ENCODE results near the gene MCC. TPM values are rescaled to one million over a fixed set of nuclear protein-coding genes. Genes with fewer than 3 reads are reported as not detected.

The MCC gene
- total and polyA plus RNA-seq, 4 donors = 9.0 to 47.3 (median 14.7) TPM

DNA sequence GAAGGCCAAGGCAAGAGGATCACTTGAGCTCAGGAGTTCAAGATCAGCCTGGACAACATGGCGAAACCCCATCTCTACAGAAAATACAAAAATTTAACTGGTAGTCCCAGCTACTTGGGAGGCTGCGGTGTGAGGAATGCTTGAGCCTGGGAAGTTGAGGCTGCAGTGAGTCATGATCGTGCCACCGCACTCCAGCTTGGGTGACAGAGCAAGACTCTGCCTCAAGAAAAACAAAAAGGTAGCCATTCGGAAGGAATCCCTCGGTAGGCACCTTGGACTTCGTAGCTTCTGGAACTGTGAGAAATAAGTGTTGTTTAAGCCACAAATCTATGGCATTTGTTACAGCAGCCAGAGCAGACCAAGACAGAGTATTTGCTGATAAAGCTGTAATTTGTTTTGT, 337.4 kb downstream of the MCC start:
- Histone ChIP-seq H3K27ac (ENCODE audit: low read depth in 1 of 2, low read length in 2 of 2) (no peak overlapping the region), H3K36me3 (ENCODE audit: control insufficient read depth in 4 of 4, insufficient read depth in 3 of 4, low read depth in 1 of 4, low read length in 3 of 4) (peaks cover 0 to 6% (median 0%) of the 10 kb centered on the region in 4 donors), H3K4me3 (ENCODE audit: low read depth in 1 of 3, low read length in 3 of 3) (no peak overlapping the region), H3K9me3 (ENCODE audit: control insufficient read depth in 4 of 4, low read length in 3 of 4) (no peaks in the 10 kb centered on the region), H3K4me1 (ENCODE audit: control insufficient read depth in 4 of 4, insufficient read depth in 4 of 4, low read length in 3 of 4) (no peaks in the 10 kb centered on the region), H3K9ac (ENCODE audit: low read depth in 1 of 2, low read length in 2 of 2) (no peak overlapping the region), H3K27me3 (ENCODE audit: control insufficient read depth in 4 of 4, insufficient read depth in 4 of 4, low read length in 3 of 4) (no peaks in the 10 kb centered on the region)
- DNase-seq (ENCODE audit: low spot score) = no peak
- TF ChIP-seq GABPA (IDR thresholded peaks at IDR 0.05 in 1 of 2, conservative IDR thresholded peaks at IDR 0.05 in 1 of 2) = no peak
- no peak for TF ChIP-seq RAD21 (IDR thresholded peaks at IDR 0.05)
- no peak for TF ChIP-seq FOXA2 (IDR thresholded peaks at IDR 0.05)
- TF ChIP-seq HNF4A (conservative IDR thresholded peaks at IDR 0.05) = no peak
- TF ChIP-seq FOXA1 (IDR thresholded peaks at IDR 0.05) = no peak
- no peak for TF ChIP-seq CTCF (IDR thresholded peaks at IDR 0.05; ENCODE audit: low read depth, low read length, missing input control)
- 98% methylated on average over 7 of the region's 7 CpGs for WGBS

- TF ChIP-seq YY1 (IDR thresholded peaks at IDR 0.05) = no peak
- no peak for TF ChIP-seq FOXA2 (IDR thresholded peaks at IDR 0.05)
- TF ChIP-seq RAD21 (IDR thresholded peaks at IDR 0.05) = no peak
- no peak for TF ChIP-seq RXRA (IDR thresholded peaks at IDR 0.05)
- TF ChIP-seq, protein P1, sequence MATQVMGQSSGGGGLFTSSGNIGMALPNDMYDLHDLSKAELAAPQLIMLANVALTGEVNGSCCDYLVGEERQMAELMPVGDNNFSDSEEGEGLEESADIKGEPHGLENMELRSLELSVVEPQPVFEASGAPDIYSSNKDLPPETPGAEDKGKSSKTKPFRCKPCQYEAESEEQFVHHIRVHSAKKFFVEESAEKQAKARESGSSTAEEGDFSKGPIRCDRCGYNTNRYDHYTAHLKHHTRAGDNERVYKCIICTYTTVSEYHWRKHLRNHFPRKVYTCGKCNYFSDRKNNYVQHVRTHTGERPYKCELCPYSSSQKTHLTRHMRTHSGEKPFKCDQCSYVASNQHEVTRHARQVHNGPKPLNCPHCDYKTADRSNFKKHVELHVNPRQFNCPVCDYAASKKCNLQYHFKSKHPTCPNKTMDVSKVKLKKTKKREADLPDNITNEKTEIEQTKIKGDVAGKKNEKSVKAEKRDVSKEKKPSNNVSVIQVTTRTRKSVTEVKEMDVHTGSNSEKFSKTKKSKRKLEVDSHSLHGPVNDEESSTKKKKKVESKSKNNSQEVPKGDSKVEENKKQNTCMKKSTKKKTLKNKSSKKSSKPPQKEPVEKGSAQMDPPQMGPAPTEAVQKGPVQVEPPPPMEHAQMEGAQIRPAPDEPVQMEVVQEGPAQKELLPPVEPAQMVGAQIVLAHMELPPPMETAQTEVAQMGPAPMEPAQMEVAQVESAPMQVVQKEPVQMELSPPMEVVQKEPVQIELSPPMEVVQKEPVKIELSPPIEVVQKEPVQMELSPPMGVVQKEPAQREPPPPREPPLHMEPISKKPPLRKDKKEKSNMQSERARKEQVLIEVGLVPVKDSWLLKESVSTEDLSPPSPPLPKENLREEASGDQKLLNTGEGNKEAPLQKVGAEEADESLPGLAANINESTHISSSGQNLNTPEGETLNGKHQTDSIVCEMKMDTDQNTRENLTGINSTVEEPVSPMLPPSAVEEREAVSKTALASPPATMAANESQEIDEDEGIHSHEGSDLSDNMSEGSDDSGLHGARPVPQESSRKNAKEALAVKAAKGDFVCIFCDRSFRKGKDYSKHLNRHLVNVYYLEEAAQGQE (IDR thresholded peaks at IDR 0.05) = no peak
- Histone ChIP-seq H3K27me3 (ENCODE audit: control insufficient read depth in 4 of 4, insufficient read depth in 4 of 4, low read length in 3 of 4) (no peaks in the 10 kb centered on the region), H3K9ac (ENCODE audit: low read depth in 1 of 2, low read length in 2 of 2) (no peak overlapping the region), H3K36me3 (ENCODE audit: control insufficient read depth in 4 of 4, insufficient read depth in 3 of 4, low read depth in 1 of 4, low read length in 3 of 4) (peaks cover 0 to 6% (median 0%) of the 10 kb centered on the region in 4 donors), H3K9me3 (ENCODE audit: control insufficient read depth in 4 of 4, low read length in 3 of 4) (no peaks in the 10 kb centered on the region), H3K4me3 (ENCODE audit: low read depth in 1 of 3, low read length in 3 of 3) (no peak overlapping the region), H3K27ac (ENCODE audit: low read depth in 1 of 2, low read length in 2 of 2) (no peak overlapping the region), H3K4me1 (ENCODE audit: control insufficient read depth in 4 of 4, insufficient read depth in 4 of 4, low read length in 3 of 4) (no peaks in the 10 kb centered on the region)
- no peak for DNase-seq (ENCODE audit: low spot score)
- WGBS = 87% methylated on average over 2 of the region's 2 CpGs
Observed at GRCh38 chr5:113150221-113150620, 338.0 kb downstream of the MCC start.

DNA sequence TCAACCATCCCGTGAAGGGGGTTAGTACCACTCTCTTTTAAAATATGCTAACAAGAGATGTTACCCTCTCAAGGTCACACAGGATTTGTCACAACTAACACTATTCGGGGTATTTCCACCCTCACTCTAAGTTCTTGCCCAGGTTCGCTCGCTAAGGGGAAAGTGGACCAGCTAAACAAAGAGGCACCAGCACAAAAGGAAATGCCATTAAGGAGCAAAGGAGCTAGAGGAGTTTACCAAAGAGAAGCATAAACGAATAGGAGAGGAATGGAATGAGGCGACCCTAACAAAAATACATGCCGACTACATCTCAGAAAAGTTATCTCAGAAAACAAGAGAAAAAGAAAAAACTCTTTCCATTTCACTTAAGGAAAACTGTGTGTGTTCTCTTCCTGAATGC, 340.7 kb downstream of the MCC start:
- Histone ChIP-seq H3K9me3 (ENCODE audit: control insufficient read depth in 4 of 4, low read length in 3 of 4) (no peaks in the 10 kb centered on the region), H3K9ac (ENCODE audit: low read depth in 1 of 2, low read length in 2 of 2) (no peak overlapping the region), H3K4me1 (ENCODE audit: control insufficient read depth in 4 of 4, insufficient read depth in 4 of 4, low read length in 3 of 4) (no peaks in the 10 kb centered on the region), H3K4me3 (ENCODE audit: low read depth in 1 of 3, low read length in 3 of 3) (no peak overlapping the region), H3K36me3 (ENCODE audit: control insufficient read depth in 4 of 4, insufficient read depth in 3 of 4, low read depth in 1 of 4, low read length in 3 of 4) (peaks cover 0 to 4% (median 0%) of the 10 kb centered on the region in 4 donors), H3K27me3 (ENCODE audit: control insufficient read depth in 4 of 4, insufficient read depth in 4 of 4, low read length in 3 of 4) (no peaks in the 10 kb centered on the region), H3K27ac (ENCODE audit: low read depth in 1 of 2, low read length in 2 of 2) (no peak overlapping the region)
- no peak for TF ChIP-seq ATF3 (IDR thresholded peaks at IDR 0.05)
- TF ChIP-seq EGR1 (IDR thresholded peaks at IDR 0.05; ENCODE audit: low read depth in 2 of 2) = no peak
- no peak for TF ChIP-seq SP1 (IDR thresholded peaks at IDR 0.05)
- no peak for TF ChIP-seq MAX (IDR thresholded peaks at IDR 0.05)
- TF ChIP-seq RXRA (IDR thresholded peaks at IDR 0.05) = no peak
- TF ChIP-seq, protein P2, sequence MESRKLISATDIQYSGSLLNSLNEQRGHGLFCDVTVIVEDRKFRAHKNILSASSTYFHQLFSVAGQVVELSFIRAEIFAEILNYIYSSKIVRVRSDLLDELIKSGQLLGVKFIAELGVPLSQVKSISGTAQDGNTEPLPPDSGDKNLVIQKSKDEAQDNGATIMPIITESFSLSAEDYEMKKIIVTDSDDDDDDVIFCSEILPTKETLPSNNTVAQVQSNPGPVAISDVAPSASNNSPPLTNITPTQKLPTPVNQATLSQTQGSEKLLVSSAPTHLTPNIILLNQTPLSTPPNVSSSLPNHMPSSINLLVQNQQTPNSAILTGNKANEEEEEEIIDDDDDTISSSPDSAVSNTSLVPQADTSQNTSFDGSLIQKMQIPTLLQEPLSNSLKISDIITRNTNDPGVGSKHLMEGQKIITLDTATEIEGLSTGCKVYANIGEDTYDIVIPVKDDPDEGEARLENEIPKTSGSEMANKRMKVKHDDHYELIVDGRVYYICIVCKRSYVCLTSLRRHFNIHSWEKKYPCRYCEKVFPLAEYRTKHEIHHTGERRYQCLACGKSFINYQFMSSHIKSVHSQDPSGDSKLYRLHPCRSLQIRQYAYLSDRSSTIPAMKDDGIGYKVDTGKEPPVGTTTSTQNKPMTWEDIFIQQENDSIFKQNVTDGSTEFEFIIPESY (IDR thresholded peaks at IDR 0.05) = no peak
- no peak for TF ChIP-seq RAD21 (IDR thresholded peaks at IDR 0.05)
- TF ChIP-seq NR2F2 (IDR thresholded peaks at IDR 0.05) = no peak
- DNase-seq (ENCODE audit: low spot score) = no peak
- WGBS = 94% methylated on average over 7 of the region's 7 CpGs

All from liver (tissue), 9 donors.